GM12872 (cell line): ENCODE data around the gene LEP.

Source experiments
- CTCF ChIP-seq: IDR thresholded peaks from 3 replicates; pipeline ENCODE4 v1.5.1; 2011; ENCODE audit warnings: low read depth, mild to moderate bottlenecking, low read length, moderate library complexity; ENCODE audit not compliant: insufficient read depth

The LEP gene

GRCh38 chr7:128264477-128264876 is 23.4 kb downstream of the LEP start:
- TF ChIP-seq CTCF: no peak

GRCh38 chr7:128265156-128265905 is 24.3 kb downstream of the LEP start:
- TF ChIP-seq CTCF: no peak

GRCh38 chr7:128265906-128266300 is 24.8 kb downstream of the LEP start:
- no peak for TF ChIP-seq CTCF

- TF ChIP-seq CTCF: no peak
These were observed 25.4 kb downstream of the LEP start for GRCh38 chr7:128266529-128266882.

- no peak for TF ChIP-seq CTCF
These were observed 26.0 kb downstream of the LEP start for GRCh38 chr7:128266883-128267594.

GRCh38 chr7:128267595-128267924 is 26.5 kb downstream of the LEP start:
- no peak for TF ChIP-seq CTCF

GRCh38 chr7:128268233-128268632 is 27.2 kb downstream of the LEP start:
- TF ChIP-seq CTCF: no peak
